CD14-positive monocyte (primary cell): ENCODE measurements around the gene RPS4Y1. TPM values are rescaled to one million over a fixed set of nuclear protein-coding genes. Genes with fewer than 3 reads are reported as not detected.

ENCODE experiments used
- DNase-seq, 3 donors: peaks; one replicate each; pipeline ENCODE4 v3.0.0-alpha.2; 2011 to 2022
- H2AFZ ChIP-seq: 2 replicates; pipeline ENCODE4 v1.6.0; 2012; ENCODE audit warnings: mild to moderate bottlenecking, low read depth, low read length, inconsistent platforms; ENCODE audit not compliant: insufficient read depth, poor library complexity, severe bottlenecking
- H3K27ac ChIP-seq, 2 donors: 1 replicate in 1 of 2; 2 replicates in 1 of 2; pipeline ENCODE4 v1.5.1; 2012 to 2013; ENCODE audit warnings: low read length in 2 of 2, control low read depth in 1 of 2, inconsistent platforms in 1 of 2, low read depth in 1 of 2, mild to moderate bottlenecking in 1 of 2
- H3K27me3 ChIP-seq, 2 donors: one replicate each; pipeline versions ENCODE4 v1.6.0 to v1.6.1; 2011 to 2013; ENCODE audit warnings: low read length in 2 of 2; ENCODE audit not compliant: control insufficient read depth in 2 of 2, insufficient read depth in 2 of 2
- H3K36me3 ChIP-seq, 2 donors: replicated peaks in 1 of 2; 1 replicate in 1 of 2; 2 replicates in 1 of 2; pipeline versions ENCODE4 v1.5.1 to v1.6.1; 2012 to 2013; ENCODE audit warnings: low read length in 2 of 2, control low read depth in 1 of 2, inconsistent platforms in 1 of 2, mild to moderate bottlenecking in 1 of 2; ENCODE audit not compliant: insufficient read depth in 2 of 2, control insufficient read depth in 1 of 2
- H3K4me1 ChIP-seq, 2 donors: 1 replicate in 1 of 2; 2 replicates in 1 of 2; pipeline versions ENCODE4 v1.5.1 to v1.6.1; 2012 to 2013; ENCODE audit warnings: low read length in 2 of 2, control low read depth in 1 of 2, inconsistent platforms in 1 of 2, mild to moderate bottlenecking in 1 of 2, moderate library complexity in 1 of 2; ENCODE audit not compliant: insufficient read depth in 2 of 2, control insufficient read depth in 1 of 2
- H3K4me2 ChIP-seq: replicated peaks from 2 replicates; pipeline ENCODE3; 2012; ENCODE audit warnings: low read length, moderate library complexity, mild to moderate bottlenecking; ENCODE audit not compliant: poor library complexity, severe bottlenecking; ENCODE audit errors: extremely low read depth
- H3K4me3 ChIP-seq, 3 experiments: fragments of 200-600 bp in 1 of 3; sonication (generic) in 1 of 3; replicated peaks in 1 of 3; 1 replicate in 2 of 3; 2 replicates in 1 of 3; pipeline ENCODE4 v1.5.1; 2011 to 2013; ENCODE audit warnings: low read length in 3 of 3, mild to moderate bottlenecking in 3 of 3, control low read depth in 2 of 3, low read depth in 2 of 3, inconsistent platforms in 1 of 3, moderate library complexity in 1 of 3
- H3K79me2 ChIP-seq: 2 replicates; pipeline ENCODE4 v1.6.0; 2012; ENCODE audit warnings: mild to moderate bottlenecking, control low read depth, inconsistent platforms, low read length, moderate library complexity; ENCODE audit not compliant: insufficient read depth
- H3K9ac ChIP-seq: 2 replicates; pipeline ENCODE4 v1.6.0; 2017; ENCODE audit warnings: low read length, mild to moderate bottlenecking; ENCODE audit not compliant: insufficient read depth, poor library complexity, severe bottlenecking
- H3K9me3 ChIP-seq, 2 donors: replicated peaks in 1 of 2; 1 replicate in 1 of 2; 2 replicates in 1 of 2; pipeline versions ENCODE4 v1.5.1 to v1.6.1; 2012 to 2013; ENCODE audit warnings: low read length in 2 of 2, control low read depth in 1 of 2; ENCODE audit not compliant: control insufficient read depth in 1 of 2, insufficient read depth in 1 of 2
- H4K20me1 ChIP-seq: 2 replicates; pipeline ENCODE4 v1.6.0; 2012; ENCODE audit warnings: mild to moderate bottlenecking, low read length, control low read depth, moderate library complexity; ENCODE audit not compliant: insufficient read depth
- H3K27ac Mint-ChIP-seq, 7 donors: one replicate each; pipeline ENCODE4 v1.8.0; 2020; ENCODE audit warnings: mild to moderate bottlenecking in 7 of 7, mixed read lengths in 7 of 7, moderate library complexity in 6 of 7, inconsistent platforms in 2 of 7
- H3K27me3 Mint-ChIP-seq, 3 donors: one replicate each; pipeline ENCODE4 v1.8.0; 2021 to 2022; ENCODE audit warnings: low read depth in 3 of 3, mild to moderate bottlenecking in 3 of 3, mixed read lengths in 3 of 3, moderate library complexity in 3 of 3, inconsistent platforms in 1 of 3
- H3K36me3 Mint-ChIP-seq, 2 donors: one replicate each; pipeline ENCODE4 v1.8.0; 2020; ENCODE audit warnings: mixed read lengths in 2 of 2, inconsistent platforms in 1 of 2, mild to moderate bottlenecking in 1 of 2
- H3K4me1 Mint-ChIP-seq: one replicate; pipeline ENCODE4 v1.8.0; 2020; ENCODE audit warnings: mild to moderate bottlenecking, mixed read lengths
- H3K4me3 Mint-ChIP-seq, 2 donors: one replicate each; pipeline ENCODE4 v1.8.0; 2020; ENCODE audit warnings: mild to moderate bottlenecking in 2 of 2, mixed read lengths in 2 of 2, moderate library complexity in 1 of 2
- H3K9me3 Mint-ChIP-seq, 7 donors: one replicate each; pipeline ENCODE4 v1.8.0; 2020 to 2022; ENCODE audit warnings: mixed read lengths in 7 of 7, mild to moderate bottlenecking in 6 of 7, moderate library complexity in 6 of 7, inconsistent platforms in 2 of 7
- CTCF ChIP-seq: fragments of 200-600 bp; IDR thresholded peaks from one replicate; pipeline ENCODE4 v1.8.0; 2022; ENCODE audit warnings: antibody characterized with exemption, mild to moderate bottlenecking
- WGBS: methylation state at CpG from one replicate; pipeline ENCODE4 v1.1.5; 2013; ENCODE audit warnings: missing lambda C conversion rate; ENCODE audit not compliant: insufficient coverage; 5-methylcytosine and 5-hydroxymethylcytosine counted together
- intact Hi-C, 2 donors: fragments of 100-400 bp; cut with micrococcal nuclease; formaldehyde crosslinking; loops; one replicate each; pipeline versions ENCODE4 v1.15.0 to v1.15.1; 2023
- polyA plus RNA-seq, 3 donors: library from polyadenylated mRNA; depleted of rRNA in 1 of 3; unstranded in 2 of 3; stranded (reverse) in 1 of 3; fragments of 300-500 nt in 2 of 3; fragments of >200 nt in 1 of 3; fragmentation: Illumina TruSeq in 2 of 3; gene quantifications; 1 replicate in 2 of 3; 2 replicates in 1 of 3; pipeline ENCODE4 v1.2.3, GENCODE V29; 2012 to 2021

The RPS4Y1 gene
- polyA plus RNA-seq, 3 donors = not detected

GRCh38 chrY:2874211-2874610 is 32.8 kb downstream of the RPS4Y1 start:
- H3K4me2 ChIP-seq = no peak overlapping the region
- no peak overlapping the region for H3K9ac ChIP-seq
- no peaks in the 10 kb centered on the region for H3K4me1 ChIP-seq
- WGBS = no CpG with 5 or more reads among the region's 1 CpG
- H3K9me3 ChIP-seq = peaks cover 0 to 9% of the 10 kb centered on the region in 2 donors
- no peaks in the 10 kb centered on the region for H4K20me1 ChIP-seq
- no peak for DNase-seq
- H3K36me3 ChIP-seq = no peaks in the 10 kb centered on the region
- TF ChIP-seq CTCF = no peak
- H3K4me3 Mint-ChIP-seq = no peak overlapping the region
- no peaks in the 10 kb centered on the region for H3K4me1 Mint-ChIP-seq
- H3K4me3 ChIP-seq = no peak overlapping the region
- no peaks in the 10 kb centered on the region for H3K79me2 ChIP-seq
- H2AFZ ChIP-seq = no peak overlapping the region
- no peaks in the 10 kb centered on the region for H3K27me3 ChIP-seq
- H3K9me3 Mint-ChIP-seq = peaks cover 0 to 14% (median 0%) of the 10 kb centered on the region in 7 donors
- peaks cover 0 to 2% (median 0%) of the 10 kb centered on the region in 3 donors for H3K27me3 Mint-ChIP-seq
- no peaks in the 10 kb centered on the region for H3K36me3 Mint-ChIP-seq
- H3K27ac Mint-ChIP-seq = no peak overlapping the region
- intact Hi-C loops = no loop called here
- no peak overlapping the region for H3K27ac ChIP-seq

- Mint-ChIP-seq H3K36me3 (no peaks in the 10 kb centered on the region), H3K27ac (no peak overlapping the region), H3K9me3 (peaks cover 0 to 8% (median 0%) of the 10 kb centered on the region in 7 donors), H3K27me3 (peaks cover 0 to 2% (median 0%) of the 10 kb centered on the region in 3 donors), H3K4me1 (peaks cover 9% of the 10 kb centered on the region), H3K4me3 (no peak overlapping the region)
- Histone ChIP-seq H3K36me3 (no peaks in the 10 kb centered on the region), H3K9me3 (no peaks in the 10 kb centered on the region), H2AFZ (no peak overlapping the region), H3K4me1 (no peaks in the 10 kb centered on the region), H4K20me1 (no peaks in the 10 kb centered on the region), H3K9ac (no peak overlapping the region), H3K27ac (no peak overlapping the region), H3K4me2 (no peak overlapping the region), H3K79me2 (no peaks in the 10 kb centered on the region), H3K4me3 (no peak overlapping the region), H3K27me3 (no peaks in the 10 kb centered on the region)
- no CpG with 5 or more reads among the region's 1 CpG for WGBS
- intact Hi-C loops = no loop called here
- DNase-seq = no peak
- TF ChIP-seq CTCF = no peak
Observed at GRCh38 chrY:2883561-2883960, 42.2 kb downstream of the RPS4Y1 start.
